ENCODE measurements around the gene KCNK2.

Gene KCNK2

GRCh38 chr1:215252164-215252563 is 169.6 kb downstream of the KCNK2 start:
- Histone ChIP-seq H3K36me3 (ENCODE audit: control insufficient read depth, insufficient read depth, low read length) (no peaks in the 10 kb centered on the region), H3K4me1 (ENCODE audit: control insufficient read depth, insufficient read depth, low read length) (no peaks in the 10 kb centered on the region), H3K27ac (ENCODE audit: low read depth, low read length) (no peak overlapping the region), H3K9me3 (ENCODE audit: control insufficient read depth, insufficient read depth, low read length) (no peaks in the 10 kb centered on the region), H3K27me3 (ENCODE audit: control insufficient read depth, insufficient read depth, low read length) (no peaks in the 10 kb centered on the region), H3K4me3 (ENCODE audit: low read depth, low read length) (no peak overlapping the region), H3K9ac (ENCODE audit: low read depth, low read length) (no peak overlapping the region)

- Histone ChIP-seq H3K4me1 (ENCODE audit: control insufficient read depth, insufficient read depth, low read length) (0 out of 2 replicates have a peak, but pooled peaks cover 6% of the 10 kb centered on the region), H3K9me3 (ENCODE audit: control insufficient read depth, insufficient read depth, low read length) (no peaks in the 10 kb centered on the region), H3K36me3 (ENCODE audit: control insufficient read depth, insufficient read depth, low read length) (no peaks in the 10 kb centered on the region), H3K27me3 (ENCODE audit: control insufficient read depth, insufficient read depth, low read length) (no peaks in the 10 kb centered on the region), H3K4me3 (ENCODE audit: low read depth, low read length) (no peak overlapping the region), H3K27ac (ENCODE audit: low read depth, low read length) (no peak overlapping the region), H3K9ac (ENCODE audit: low read depth, low read length) (no peak overlapping the region)
These were observed 174.6 kb downstream of the KCNK2 start for GRCh38 chr1:215256936-215257679.

- H3K4me3 ChIP-seq (ENCODE audit: low read depth, low read length): no peak overlapping the region
- H3K36me3 ChIP-seq (ENCODE audit: control insufficient read depth, insufficient read depth, low read length): no peaks in the 10 kb centered on the region
- H3K27ac ChIP-seq (ENCODE audit: low read depth, low read length): no peak overlapping the region
- no peaks in the 10 kb centered on the region for H3K27me3 ChIP-seq (ENCODE audit: control insufficient read depth, insufficient read depth, low read length)
- H3K9ac ChIP-seq (ENCODE audit: low read depth, low read length): no peak overlapping the region
- H3K9me3 ChIP-seq (ENCODE audit: control insufficient read depth, insufficient read depth, low read length): no peaks in the 10 kb centered on the region
- H3K4me1 ChIP-seq (ENCODE audit: control insufficient read depth, insufficient read depth, low read length): 0 out of 2 replicates have a peak, but pooled peaks cover 6% of the 10 kb centered on the region
These were observed 178.2 kb downstream of the KCNK2 start for GRCh38 chr1:215260711-215261110.

GRCh38 chr1:215262106-215262505 is 179.6 kb downstream of the KCNK2 start:
- no peak overlapping the region for H3K27ac ChIP-seq (ENCODE audit: low read depth, low read length)
- no peaks in the 10 kb centered on the region for H3K9me3 ChIP-seq (ENCODE audit: control insufficient read depth, insufficient read depth, low read length)
- no peak overlapping the region for H3K4me3 ChIP-seq (ENCODE audit: low read depth, low read length)
- H3K36me3 ChIP-seq (ENCODE audit: control insufficient read depth, insufficient read depth, low read length): no peaks in the 10 kb centered on the region
- H3K9ac ChIP-seq (ENCODE audit: low read depth, low read length): no peak overlapping the region
- no peaks in the 10 kb centered on the region for H3K27me3 ChIP-seq (ENCODE audit: control insufficient read depth, insufficient read depth, low read length)
- 0 out of 2 replicates have a peak, but pooled peaks cover 6% of the 10 kb centered on the region for H3K4me1 ChIP-seq (ENCODE audit: control insufficient read depth, insufficient read depth, low read length)

- 0 out of 2 replicates have a peak, but pooled peaks cover 6% of the 10 kb centered on the region for H3K4me1 ChIP-seq (ENCODE audit: control insufficient read depth, insufficient read depth, low read length)
- H3K27ac ChIP-seq (ENCODE audit: low read depth, low read length): no peak overlapping the region
- no peak overlapping the region for H3K9ac ChIP-seq (ENCODE audit: low read depth, low read length)
- no peaks in the 10 kb centered on the region for H3K9me3 ChIP-seq (ENCODE audit: control insufficient read depth, insufficient read depth, low read length)
- no peaks in the 10 kb centered on the region for H3K36me3 ChIP-seq (ENCODE audit: control insufficient read depth, insufficient read depth, low read length)
- no peak overlapping the region for H3K4me3 ChIP-seq (ENCODE audit: low read depth, low read length)
- H3K27me3 ChIP-seq (ENCODE audit: control insufficient read depth, insufficient read depth, low read length): no peaks in the 10 kb centered on the region
These were observed 181.1 kb downstream of the KCNK2 start for GRCh38 chr1:215263636-215264035.

GRCh38 chr1:215264649-215265048 is 182.1 kb downstream of the KCNK2 start:
- no peaks in the 10 kb centered on the region for H3K36me3 ChIP-seq (ENCODE audit: control insufficient read depth, insufficient read depth, low read length)
- H3K4me1 ChIP-seq (ENCODE audit: control insufficient read depth, insufficient read depth, low read length): 0 out of 2 replicates have a peak, but pooled peaks cover 3% of the 10 kb centered on the region
- no peak overlapping the region for H3K9ac ChIP-seq (ENCODE audit: low read depth, low read length)
- no peak overlapping the region for H3K4me3 ChIP-seq (ENCODE audit: low read depth, low read length)
- H3K9me3 ChIP-seq (ENCODE audit: control insufficient read depth, insufficient read depth, low read length): no peaks in the 10 kb centered on the region
- no peaks in the 10 kb centered on the region for H3K27me3 ChIP-seq (ENCODE audit: control insufficient read depth, insufficient read depth, low read length)
- H3K27ac ChIP-seq (ENCODE audit: low read depth, low read length): no peak overlapping the region

- Histone ChIP-seq H3K9ac (ENCODE audit: low read depth, low read length) (no peak overlapping the region), H3K36me3 (ENCODE audit: control insufficient read depth, insufficient read depth, low read length) (no peaks in the 10 kb centered on the region), H3K9me3 (ENCODE audit: control insufficient read depth, insufficient read depth, low read length) (no peaks in the 10 kb centered on the region), H3K27ac (ENCODE audit: low read depth, low read length) (no peak overlapping the region), H3K4me3 (ENCODE audit: low read depth, low read length) (no peak overlapping the region), H3K4me1 (ENCODE audit: control insufficient read depth, insufficient read depth, low read length) (no peaks in the 10 kb centered on the region), H3K27me3 (ENCODE audit: control insufficient read depth, insufficient read depth, low read length) (no peaks in the 10 kb centered on the region)
These were observed 185.0 kb downstream of the KCNK2 start for GRCh38 chr1:215267495-215267894.

GRCh38 chr1:215269955-215270354 is 187.4 kb downstream of the KCNK2 start:
- no peaks in the 10 kb centered on the region for H3K36me3 ChIP-seq (ENCODE audit: control insufficient read depth, insufficient read depth, low read length)
- no peak overlapping the region for H3K27ac ChIP-seq (ENCODE audit: low read depth, low read length)
- H3K9ac ChIP-seq (ENCODE audit: low read depth, low read length): no peak overlapping the region
- H3K27me3 ChIP-seq (ENCODE audit: control insufficient read depth, insufficient read depth, low read length): no peaks in the 10 kb centered on the region
- H3K4me1 ChIP-seq (ENCODE audit: control insufficient read depth, insufficient read depth, low read length): peaks cover 5% of the 10 kb centered on the region
- no peak overlapping the region for H3K4me3 ChIP-seq (ENCODE audit: low read depth, low read length)
- no peaks in the 10 kb centered on the region for H3K9me3 ChIP-seq (ENCODE audit: control insufficient read depth, insufficient read depth, low read length)

GRCh38 chr1:215273838-215274516 is 191.4 kb downstream of the KCNK2 start:
- H3K4me1 ChIP-seq (ENCODE audit: control insufficient read depth, insufficient read depth, low read length): peaks cover 7% of the 10 kb centered on the region
- no peak overlapping the region for H3K27ac ChIP-seq (ENCODE audit: low read depth, low read length)
- H3K9ac ChIP-seq (ENCODE audit: low read depth, low read length): no peak overlapping the region
- H3K27me3 ChIP-seq (ENCODE audit: control insufficient read depth, insufficient read depth, low read length): no peaks in the 10 kb centered on the region
- no peaks in the 10 kb centered on the region for H3K9me3 ChIP-seq (ENCODE audit: control insufficient read depth, insufficient read depth, low read length)
- H3K36me3 ChIP-seq (ENCODE audit: control insufficient read depth, insufficient read depth, low read length): no peaks in the 10 kb centered on the region
- no peak overlapping the region for H3K4me3 ChIP-seq (ENCODE audit: low read depth, low read length)

- no peak overlapping the region for H3K4me3 ChIP-seq (ENCODE audit: low read depth, low read length)
- H3K27ac ChIP-seq (ENCODE audit: low read depth, low read length): no peak overlapping the region
- H3K27me3 ChIP-seq (ENCODE audit: control insufficient read depth, insufficient read depth, low read length): no peaks in the 10 kb centered on the region
- no peaks in the 10 kb centered on the region for H3K36me3 ChIP-seq (ENCODE audit: control insufficient read depth, insufficient read depth, low read length)
- peaks cover 7% of the 10 kb centered on the region for H3K4me1 ChIP-seq (ENCODE audit: control insufficient read depth, insufficient read depth, low read length)
- no peaks in the 10 kb centered on the region for H3K9me3 ChIP-seq (ENCODE audit: control insufficient read depth, insufficient read depth, low read length)
- H3K9ac ChIP-seq (ENCODE audit: low read depth, low read length): no peak overlapping the region
These were observed 194.0 kb downstream of the KCNK2 start for GRCh38 chr1:215276582-215276981.

- Histone ChIP-seq H3K4me1 (ENCODE audit: control insufficient read depth, insufficient read depth, low read length) (peaks cover 7% of the 10 kb centered on the region), H3K27ac (ENCODE audit: low read depth, low read length) (no peak overlapping the region), H3K9me3 (ENCODE audit: control insufficient read depth, insufficient read depth, low read length) (no peaks in the 10 kb centered on the region), H3K9ac (ENCODE audit: low read depth, low read length) (no peak overlapping the region), H3K27me3 (ENCODE audit: control insufficient read depth, insufficient read depth, low read length) (no peaks in the 10 kb centered on the region), H3K4me3 (ENCODE audit: low read depth, low read length) (no peak overlapping the region), H3K36me3 (ENCODE audit: control insufficient read depth, insufficient read depth, low read length) (no peaks in the 10 kb centered on the region)
These were observed 195.0 kb downstream of the KCNK2 start for GRCh38 chr1:215277532-215277931.

All from HUES48 (cell line).